IPS-18a (cell line): ENCODE measurements around the gene ANKMY2.
A peak's percentile ranks its signal among the peaks of the same experiment; 100 is the strongest.

Source experiments
- H3K27ac ChIP-seq: one replicate; pipeline ENCODE4 v1.5.1; 2013; ENCODE audit warnings: low read length
- H3K27me3 ChIP-seq: one replicate; pipeline ENCODE4 v1.6.1; 2013; ENCODE audit warnings: mild to moderate bottlenecking, low read length; ENCODE audit not compliant: control insufficient read depth, insufficient read depth
- H3K36me3 ChIP-seq: one replicate; pipeline ENCODE4 v1.6.1; 2013; ENCODE audit warnings: low read depth, low read length; ENCODE audit not compliant: control insufficient read depth
- H3K4me1 ChIP-seq: one replicate; pipeline ENCODE4 v1.6.1; 2013; ENCODE audit warnings: low read depth, low read length; ENCODE audit not compliant: control insufficient read depth
- H3K4me3 ChIP-seq: one replicate; pipeline ENCODE4 v1.5.1; 2013; ENCODE audit warnings: low read length
- H3K9ac ChIP-seq: one replicate; pipeline ENCODE4 v1.6.1; 2013; ENCODE audit warnings: mild to moderate bottlenecking, low read length, moderate library complexity
- H3K9me3 ChIP-seq: one replicate; pipeline ENCODE4 v1.6.1; 2013; ENCODE audit warnings: low read depth, low read length; ENCODE audit not compliant: control insufficient read depth

Gene ANKMY2

DNA sequence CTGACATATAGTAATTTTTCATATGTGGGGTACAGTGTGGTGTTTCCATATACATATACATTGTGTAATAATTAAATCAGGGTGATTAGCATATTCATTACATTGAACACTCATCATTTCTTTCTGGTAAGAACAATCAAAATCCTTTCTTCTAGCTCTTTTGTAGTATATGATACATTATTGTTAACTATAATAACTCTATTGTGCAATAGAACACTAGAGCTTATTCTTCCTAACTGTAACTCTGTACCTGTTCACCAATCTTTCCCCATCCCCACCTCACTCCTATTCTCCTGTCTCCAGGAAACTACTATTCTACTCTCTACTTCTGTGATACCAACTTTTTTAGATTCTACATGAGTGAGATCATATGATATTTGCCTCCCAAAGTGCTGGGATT is 9.8 kb upstream of the ANKMY2 start:
- no peaks in the 10 kb centered on the region for H3K27me3 ChIP-seq
- H3K9me3 ChIP-seq, result no peaks in the 10 kb centered on the region
- H3K4me3 ChIP-seq, result no peak overlapping the region
- no peak overlapping the region for H3K27ac ChIP-seq
- no peak overlapping the region for H3K9ac ChIP-seq
- H3K4me1 ChIP-seq, result peaks cover 9% of the 10 kb centered on the region
- H3K36me3 ChIP-seq, result no peaks in the 10 kb centered on the region

DNA sequence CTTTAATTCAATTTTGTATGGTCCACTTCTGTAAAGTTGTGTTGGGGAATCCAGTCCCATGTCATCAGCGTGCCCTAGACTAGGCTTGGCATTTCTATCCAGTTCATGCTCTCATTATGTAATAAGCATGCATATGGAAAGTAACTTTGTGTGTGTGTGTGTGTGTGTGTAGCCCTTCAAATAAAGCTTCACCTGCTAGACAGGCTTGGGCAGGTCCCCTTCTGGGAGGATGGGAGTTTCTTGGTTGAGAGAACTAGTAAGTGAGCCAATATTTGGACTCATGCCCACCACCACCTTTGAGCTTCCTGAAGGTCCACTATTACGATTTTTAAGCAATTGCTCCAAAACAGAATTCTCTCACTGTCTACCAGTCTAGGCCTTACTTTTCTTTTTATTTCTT is 7.3 kb upstream of the ANKMY2 start:
- no peaks in the 10 kb centered on the region for H3K9me3 ChIP-seq
- H3K27me3 ChIP-seq, result no peaks in the 10 kb centered on the region
- no peak overlapping the region for H3K9ac ChIP-seq
- H3K4me3 ChIP-seq, result no peak overlapping the region
- no peaks in the 10 kb centered on the region for H3K36me3 ChIP-seq
- H3K27ac ChIP-seq, result no peak overlapping the region
- peaks cover 20% of the 10 kb centered on the region for H3K4me1 ChIP-seq

DNA sequence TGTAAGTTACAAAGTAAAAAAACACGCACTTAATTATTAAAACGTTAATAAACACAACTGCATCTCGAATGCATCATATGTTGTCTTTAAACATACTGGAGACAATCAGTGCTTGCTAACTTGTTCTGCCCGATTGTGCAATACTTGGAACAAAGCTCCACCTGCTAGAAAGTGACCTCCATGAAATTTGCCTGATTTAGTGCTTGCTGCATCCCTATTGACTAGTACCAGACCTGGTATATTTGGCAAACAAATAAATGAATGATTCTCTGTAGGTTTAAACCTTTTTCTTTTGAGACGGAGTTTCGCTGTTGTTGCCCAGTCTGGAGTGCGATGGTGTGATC is 6.7 kb upstream of the ANKMY2 start:
- Histone ChIP-seq H3K27ac (no peak overlapping the region), H3K27me3 (no peaks in the 10 kb centered on the region), H3K4me3 (no peak overlapping the region), H3K4me1 (peaks cover 20% of the 10 kb centered on the region), H3K36me3 (no peaks in the 10 kb centered on the region), H3K9ac (no peak overlapping the region), H3K9me3 (no peaks in the 10 kb centered on the region)

DNA sequence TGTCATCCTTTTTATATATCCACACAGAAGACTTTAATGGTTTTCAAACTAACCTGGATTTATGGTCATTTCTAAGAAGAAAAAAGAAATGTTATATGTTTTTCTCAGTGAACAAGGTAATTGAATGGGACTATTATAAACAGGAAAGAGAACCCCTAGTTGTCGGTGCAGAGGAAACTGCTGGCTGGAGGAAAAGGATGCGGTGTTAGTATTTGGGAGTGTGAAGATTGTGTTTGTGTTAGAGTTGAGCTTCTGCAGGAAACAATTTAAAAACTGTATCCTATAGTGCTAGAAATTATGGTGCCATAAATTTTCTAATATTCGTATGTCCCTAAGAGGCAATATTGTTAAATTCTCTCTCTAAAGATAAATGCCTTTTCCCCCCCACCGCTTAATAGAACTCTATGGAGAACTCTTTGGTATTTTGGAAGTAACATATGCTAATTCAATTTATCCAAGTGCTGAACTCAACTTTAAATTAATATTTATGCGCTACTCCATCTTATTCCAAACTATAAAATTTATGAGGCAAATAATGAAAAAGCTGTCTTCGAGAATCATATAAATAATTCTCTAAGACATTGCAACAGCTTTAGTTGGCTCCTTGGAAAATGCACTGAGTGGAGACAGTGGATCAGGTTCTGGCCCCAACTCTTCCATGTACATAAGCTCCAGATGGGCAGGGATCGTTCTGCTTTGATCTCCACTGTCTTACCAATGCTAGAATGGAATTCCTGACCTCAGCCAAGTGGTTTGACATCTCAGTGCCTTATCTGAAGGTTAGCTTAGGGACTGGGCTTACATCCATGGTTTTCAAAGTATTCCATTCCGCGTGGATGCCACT is 6.1 kb upstream of the ANKMY2 start:
- Histone ChIP-seq H3K9ac (no peak overlapping the region), H3K4me1 (peaks cover 24% of the 10 kb centered on the region), H3K27me3 (no peaks in the 10 kb centered on the region), H3K27ac (no peak overlapping the region), H3K9me3 (no peaks in the 10 kb centered on the region), H3K36me3 (no peaks in the 10 kb centered on the region), H3K4me3 (no peak overlapping the region)

DNA sequence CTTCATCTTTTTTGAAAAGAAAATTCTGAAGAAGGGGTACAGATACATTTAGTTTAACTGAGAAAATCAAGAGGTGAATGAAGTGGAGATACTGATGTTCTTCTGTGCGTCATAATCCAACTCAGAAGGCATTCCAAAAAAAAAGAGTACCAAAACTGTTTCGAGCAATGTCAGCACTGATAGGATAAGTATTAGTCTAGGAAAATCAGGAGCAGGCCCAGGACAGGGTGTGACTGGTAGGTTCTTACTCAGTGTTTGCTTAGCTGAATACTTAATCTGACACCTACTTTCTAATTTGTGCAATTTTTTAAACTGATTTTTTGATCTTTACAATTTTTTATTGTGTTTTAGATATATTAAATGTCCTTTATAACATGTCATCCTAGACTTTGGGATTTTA is 4.7 kb upstream of the ANKMY2 start:
- Histone ChIP-seq H3K4me1 (peaks cover 24% of the 10 kb centered on the region), H3K9ac (no peak overlapping the region), H3K27ac (no peak overlapping the region), H3K9me3 (no peaks in the 10 kb centered on the region), H3K27me3 (no peaks in the 10 kb centered on the region), H3K4me3 (no peak overlapping the region), H3K36me3 (no peaks in the 10 kb centered on the region)

DNA sequence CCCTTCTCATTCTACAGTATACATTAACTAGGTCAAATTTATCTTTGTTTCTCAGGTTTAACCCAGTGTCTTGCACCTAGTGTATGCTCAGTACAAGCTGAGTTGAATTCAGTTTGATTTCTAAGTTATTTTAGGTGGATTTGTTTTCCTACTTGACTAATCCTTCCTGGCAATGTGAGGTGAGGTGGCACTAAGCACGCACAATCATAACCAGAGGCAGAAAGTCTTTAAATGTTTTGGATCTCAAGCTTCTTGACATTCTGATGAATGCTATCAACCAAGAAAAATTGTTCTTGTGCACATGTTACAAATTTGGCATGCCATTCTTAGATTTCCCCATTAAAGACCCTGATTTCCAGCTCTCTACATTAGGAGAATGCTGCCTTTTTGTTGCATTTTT is 3.6 kb upstream of the ANKMY2 start:
- Histone ChIP-seq H3K9me3 (no peaks in the 10 kb centered on the region), H3K4me3 (peak overlapping the region; percentile 40), H3K9ac (peak overlapping the region; percentile 22), H3K27ac (peak overlapping the region; percentile 39), H3K27me3 (peaks cover 3% of the 10 kb centered on the region), H3K36me3 (no peaks in the 10 kb centered on the region), H3K4me1 (peaks cover 26% of the 10 kb centered on the region)

DNA sequence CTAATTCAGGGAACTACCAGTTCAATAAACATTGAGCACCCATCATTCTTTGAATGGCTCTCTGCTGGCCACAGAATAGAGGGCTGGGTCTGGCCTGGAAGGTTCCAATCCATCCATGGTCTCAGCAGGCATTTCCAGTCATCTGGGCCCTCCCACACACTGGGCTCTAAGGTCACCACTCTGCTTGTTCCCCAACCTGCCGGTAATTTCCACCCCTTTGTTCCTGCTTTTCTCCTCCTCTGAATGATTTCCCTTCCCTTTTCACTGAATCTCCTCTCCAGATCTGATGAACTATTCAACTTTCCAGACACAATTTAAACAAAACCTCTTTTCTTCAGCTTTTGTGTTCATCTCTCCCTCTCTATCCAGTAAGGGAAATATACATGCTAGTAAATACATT is 3.0 kb upstream of the ANKMY2 start:
- Histone ChIP-seq H3K27me3 (peaks cover 7% of the 10 kb centered on the region), H3K4me1 (peaks cover 28% of the 10 kb centered on the region), H3K9me3 (no peaks in the 10 kb centered on the region), H3K4me3 (peak overlapping the region; percentile 40), H3K9ac (peak overlapping the region; percentile 22), H3K36me3 (no peaks in the 10 kb centered on the region), H3K27ac (no peak overlapping the region)

DNA sequence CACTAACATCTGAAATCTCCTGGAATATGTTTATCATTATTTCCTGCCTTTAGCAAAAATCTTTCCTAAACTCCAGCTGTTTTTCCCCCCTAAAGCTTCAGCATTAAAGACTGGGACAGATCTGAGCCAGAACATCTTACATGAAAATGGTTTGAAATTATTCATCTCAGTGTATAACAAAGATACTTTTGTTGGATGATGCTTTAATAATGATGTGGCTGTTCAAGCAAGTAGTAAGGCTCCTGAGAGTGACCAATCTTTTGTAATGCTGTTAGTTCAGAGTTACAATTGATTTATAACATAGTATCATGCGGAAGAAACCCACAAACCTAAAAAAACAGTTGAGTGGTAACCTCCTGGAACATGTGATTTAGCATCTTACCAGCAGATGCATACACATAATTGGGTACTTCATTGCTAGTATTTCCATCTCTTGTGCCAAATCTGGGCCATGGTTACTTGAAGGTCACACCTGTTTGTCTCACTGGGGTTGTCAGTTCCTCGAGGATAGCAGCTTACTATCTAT is 1.9 kb upstream of the ANKMY2 start:
- no peak overlapping the region for H3K27ac ChIP-seq
- no peaks in the 10 kb centered on the region for H3K9me3 ChIP-seq
- H3K36me3 ChIP-seq, result no peaks in the 10 kb centered on the region
- H3K27me3 ChIP-seq, result peaks cover 7% of the 10 kb centered on the region
- peak overlapping the region; percentile 84 for H3K4me3 ChIP-seq
- H3K9ac ChIP-seq, result peak overlapping the region; percentile 93
- peaks cover 28% of the 10 kb centered on the region for H3K4me1 ChIP-seq

DNA sequence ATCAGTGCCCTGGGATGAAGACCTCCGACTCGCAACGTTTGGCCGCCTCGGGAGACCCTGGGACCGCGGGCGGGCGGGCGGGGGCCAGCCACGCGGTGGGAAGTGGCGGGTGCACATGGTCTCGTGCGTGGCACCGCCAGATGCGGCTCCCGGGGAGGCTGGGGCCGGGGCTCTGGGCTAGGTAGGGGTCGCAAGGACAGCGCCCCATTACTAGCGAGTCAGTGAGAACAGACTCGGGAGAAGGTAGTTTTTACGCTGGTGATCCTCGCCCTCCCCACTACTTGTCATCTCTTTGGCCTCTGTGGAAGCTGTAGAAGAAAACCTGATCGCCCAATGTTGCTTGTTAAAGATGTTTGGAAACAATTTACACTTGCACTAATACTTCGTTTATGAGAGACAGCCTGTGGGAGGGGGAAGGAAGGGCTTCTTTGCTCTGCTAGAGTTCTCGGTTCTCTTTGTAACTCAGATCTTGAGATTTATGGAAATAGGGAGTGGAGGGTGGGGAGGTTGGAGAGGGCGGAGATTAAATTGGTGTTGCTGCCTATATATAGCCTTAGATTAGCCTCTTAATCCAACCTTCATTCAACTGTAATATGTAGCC is 1.0 kb upstream of the ANKMY2 start:
- H3K4me3 ChIP-seq, result peak overlapping the region; percentile 84
- H3K9ac ChIP-seq, result peak overlapping the region; percentile 93

DNA sequence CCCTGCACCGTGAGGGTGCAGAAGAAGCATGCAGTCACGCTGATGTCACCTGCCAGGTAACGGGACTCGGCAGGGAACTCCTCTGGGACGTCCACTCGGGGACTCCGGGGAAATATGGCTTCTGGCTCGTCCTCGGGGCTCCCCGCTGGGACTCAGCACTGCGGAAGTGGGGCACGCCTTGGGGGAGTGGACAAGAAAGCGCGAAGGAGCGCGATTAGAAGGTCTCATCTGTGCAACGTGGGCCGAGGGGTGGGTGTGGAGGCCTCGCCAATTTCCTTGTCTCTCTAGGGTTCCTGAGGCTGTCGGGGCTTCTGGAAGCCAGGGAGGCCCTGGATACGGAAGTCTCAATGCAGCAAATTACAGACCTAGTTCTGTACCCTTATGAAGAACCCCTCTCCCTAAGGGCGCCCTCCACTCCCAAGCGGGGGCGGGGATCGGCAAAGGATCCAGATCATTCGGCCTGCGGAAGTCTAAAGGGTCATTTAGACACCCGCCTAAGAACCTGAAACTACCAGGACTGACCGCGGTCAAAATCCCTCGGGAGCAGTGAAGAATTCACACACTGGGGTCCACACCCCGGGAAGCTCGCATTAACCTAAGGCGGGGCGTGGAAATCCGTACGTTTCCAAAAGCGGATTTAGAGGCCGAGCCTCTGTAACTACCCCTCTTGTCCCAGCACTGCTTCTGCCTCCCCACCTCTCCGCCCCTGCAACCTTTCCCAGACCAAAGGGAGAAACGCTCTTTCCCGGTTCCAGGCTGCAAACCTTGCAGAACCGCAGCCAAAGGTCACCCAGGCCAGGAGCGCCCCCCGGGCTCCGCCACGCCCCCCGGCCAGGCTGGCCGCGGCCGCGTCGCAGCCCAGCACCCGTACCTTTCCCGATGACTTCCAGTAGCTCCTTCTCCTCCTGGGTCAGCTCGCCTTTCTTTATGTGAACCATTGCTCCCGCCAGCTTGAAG is 640 bp downstream of the ANKMY2 start:
- Histone ChIP-seq H3K27ac (no peak overlapping the region), H3K9me3 (no peaks in the 10 kb centered on the region), H3K9ac (peak overlapping the region; percentile 51), H3K4me1 (peaks cover 28% of the 10 kb centered on the region), H3K27me3 (peaks cover 7% of the 10 kb centered on the region), H3K4me3 (peak overlapping the region; percentile 84), H3K36me3 (no peaks in the 10 kb centered on the region)

More for the DNA sequence above, 1.0 kb upstream of the ANKMY2 start:
- H3K4me1 ChIP-seq, result peaks cover 28% of the 10 kb centered on the region
- H3K27ac ChIP-seq, result no peak overlapping the region
- H3K9me3 ChIP-seq, result no peaks in the 10 kb centered on the region
- peaks cover 7% of the 10 kb centered on the region for H3K27me3 ChIP-seq
- H3K36me3 ChIP-seq, result no peaks in the 10 kb centered on the region

DNA sequence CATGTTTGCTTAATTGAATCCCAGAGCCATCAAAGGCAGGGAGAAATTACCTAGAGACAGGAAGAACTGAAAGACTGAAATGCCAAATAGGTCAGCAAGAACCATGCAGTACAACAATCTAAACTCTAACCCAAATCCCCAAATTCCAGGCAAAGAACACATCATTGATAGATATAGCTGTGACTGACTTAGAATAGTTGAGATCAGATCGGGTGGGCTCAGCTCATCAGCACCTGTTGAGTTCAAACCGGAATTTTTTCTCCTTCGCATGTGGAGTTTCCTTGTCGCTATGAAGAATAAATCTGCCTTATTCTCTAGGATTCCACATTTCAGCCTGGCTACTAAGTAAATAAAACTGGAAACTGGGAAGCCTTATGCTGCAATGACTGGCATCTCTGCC is 1.4 kb downstream of the ANKMY2 start:
- H3K27me3 ChIP-seq, result peaks cover 7% of the 10 kb centered on the region
- H3K9ac ChIP-seq, result no peak overlapping the region
- H3K4me1 ChIP-seq, result peaks cover 28% of the 10 kb centered on the region
- no peak overlapping the region for H3K27ac ChIP-seq
- no peaks in the 10 kb centered on the region for H3K9me3 ChIP-seq
- H3K36me3 ChIP-seq, result no peaks in the 10 kb centered on the region
- peak overlapping the region; percentile 84 for H3K4me3 ChIP-seq
